NCI-H2227 (cell line): ENCODE measurements around the gene GLO1.
"Not testable (repeated sequence)": the region's sequence is repeated elsewhere in the genome, so short reads cannot be mapped to it uniquely, and the experiment has no call there.

Experiments
- DNase-seq: peaks from one replicate; lab custom pipeline; 2025; ENCODE audit not compliant: unreplicated experiment; lab: John Stamatoyannopoulos, UW

GLO1 gene

GRCh38 chr6:38708496-38708895, 5.6 kb upstream of the GLO1 start:
- DNase-seq = no peak

GRCh38 chr6:38705924-38706323, 3.0 kb upstream of the GLO1 start:
- no peak for DNase-seq

- DNase-seq = no peak
Measured at GRCh38 chr6:38703949-38704590, 1.1 kb upstream of the GLO1 start.

GRCh38 chr6:38701551-38701950, 1.4 kb downstream of the GLO1 start:
- no peak for DNase-seq

GRCh38 chr6:38699702-38700101, 3.2 kb downstream of the GLO1 start:
- DNase-seq = not testable (repeated sequence)

GRCh38 chr6:38697846-38698245, 5.1 kb downstream of the GLO1 start:
- DNase-seq = no peak

- no peak for DNase-seq
Measured at GRCh38 chr6:38696345-38696744, 6.6 kb downstream of the GLO1 start.

GRCh38 chr6:38695933-38696332, 7.0 kb downstream of the GLO1 start:
- no peak for DNase-seq

- no peak for DNase-seq
Measured at GRCh38 chr6:38695227-38695900, 7.6 kb downstream of the GLO1 start.

- DNase-seq = no peak
Measured at GRCh38 chr6:38688579-38689087, 14.3 kb downstream of the GLO1 start.

GRCh38 chr6:38687549-38687948, 15.4 kb downstream of the GLO1 start:
- no peak for DNase-seq

- DNase-seq = no peak
Measured at GRCh38 chr6:38687043-38687353, 15.9 kb downstream of the GLO1 start.

- no peak for DNase-seq
Measured at GRCh38 chr6:38686270-38687042, 16.5 kb downstream of the GLO1 start.

GRCh38 chr6:38684904-38685303, 18.0 kb downstream of the GLO1 start:
- DNase-seq = no peak

GRCh38 chr6:38684237-38684636, 18.7 kb downstream of the GLO1 start:
- DNase-seq = no peak

GRCh38 chr6:38681850-38682249, 21.1 kb downstream of the GLO1 start:
- DNase-seq = no peak

- no peak for DNase-seq
Measured at GRCh38 chr6:38679668-38680067, 23.3 kb downstream of the GLO1 start.

- DNase-seq = no peak
Measured at GRCh38 chr6:38678178-38678760, 24.7 kb downstream of the GLO1 start.

- DNase-seq = no peak
Measured at GRCh38 chr6:38676974-38677544, 25.9 kb downstream of the GLO1 start.

- DNase-seq = no peak
Measured at GRCh38 chr6:38676236-38676973, 26.5 kb downstream of the GLO1 start.
